Fibroblast of skin of left biceps (primary cell): ENCODE data around the gene GMNN.
"Not testable (repeated sequence)": the region's sequence is repeated elsewhere in the genome, so short reads cannot be mapped to it uniquely, and the experiment has no call there.

Experiments used
- DNase-seq, 2 experiments: peaks; one replicate each; pipeline ENCODE4 v3.0.0-alpha.2; 2013; ENCODE audit warnings: low read depth in 2 of 2

Gene GMNN

DNA sequence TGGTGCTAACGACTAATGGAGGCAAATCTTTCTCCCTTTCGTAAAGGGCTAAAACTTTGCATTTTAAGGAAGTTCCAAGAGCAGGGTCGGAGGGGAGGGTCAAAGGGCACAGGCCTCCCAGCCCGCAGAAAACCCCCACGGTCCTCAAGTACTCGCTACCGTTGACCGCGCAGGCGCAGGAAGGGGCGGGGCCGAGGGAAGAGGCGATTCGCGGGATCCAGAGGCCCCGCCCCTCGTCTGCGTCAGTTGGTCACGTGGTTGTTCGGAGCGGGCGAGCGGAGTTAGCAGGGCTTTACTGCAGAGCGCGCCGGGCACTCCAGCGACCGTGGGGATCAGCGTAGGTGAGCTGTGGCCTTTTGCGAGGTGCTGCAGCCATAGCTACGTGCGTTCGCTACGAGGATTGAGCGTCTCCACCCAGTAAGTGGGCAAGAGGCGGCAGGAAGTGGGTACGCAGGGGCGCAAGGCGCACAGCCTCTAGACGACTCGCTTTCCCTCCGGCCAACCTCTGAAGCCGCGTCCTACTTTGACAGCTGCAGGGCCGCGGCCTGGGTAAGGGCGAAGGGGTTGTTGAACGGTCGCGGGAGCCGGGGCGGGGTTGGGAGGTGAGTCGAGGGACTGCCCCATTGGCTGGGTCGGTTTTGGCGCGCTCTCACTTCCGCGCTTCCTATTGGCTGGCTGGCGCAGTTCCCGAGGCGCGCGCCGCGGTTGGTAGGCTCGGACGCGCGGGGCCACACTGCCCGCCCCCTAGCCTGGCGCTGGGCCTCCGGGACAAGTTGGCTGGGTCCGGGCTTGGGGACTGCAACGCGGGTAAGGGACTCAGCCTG is at the start of gene GMNN:
GMNN (plus strand) TSS at position 242 of the 824 bp plus-strand sequence. CDS start 2,310 bp downstream, outside the sequence.
- peak; percentile 80 to 82 for DNase-seq

DNA sequence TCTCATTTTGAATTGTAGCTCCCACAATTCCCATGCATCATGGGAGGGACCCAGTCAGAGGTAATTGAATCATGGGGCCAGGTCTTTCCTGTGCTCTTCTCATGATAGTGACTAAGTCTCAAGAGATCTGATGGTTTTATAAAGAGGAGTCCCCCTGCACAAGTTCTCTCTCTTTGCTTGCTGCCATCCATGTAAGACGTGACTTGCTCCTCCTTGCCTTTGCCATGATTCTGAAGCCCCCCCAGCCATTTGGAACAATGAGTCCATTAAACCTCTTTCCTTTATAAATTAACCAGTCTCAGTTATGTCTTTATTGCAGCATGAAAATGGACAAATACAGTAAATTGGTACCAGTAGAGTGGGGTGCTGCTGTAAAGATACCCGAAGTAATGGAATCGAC is 44.1 kb upstream of the GMNN start:
- not testable (repeated sequence) for DNase-seq

DNA sequence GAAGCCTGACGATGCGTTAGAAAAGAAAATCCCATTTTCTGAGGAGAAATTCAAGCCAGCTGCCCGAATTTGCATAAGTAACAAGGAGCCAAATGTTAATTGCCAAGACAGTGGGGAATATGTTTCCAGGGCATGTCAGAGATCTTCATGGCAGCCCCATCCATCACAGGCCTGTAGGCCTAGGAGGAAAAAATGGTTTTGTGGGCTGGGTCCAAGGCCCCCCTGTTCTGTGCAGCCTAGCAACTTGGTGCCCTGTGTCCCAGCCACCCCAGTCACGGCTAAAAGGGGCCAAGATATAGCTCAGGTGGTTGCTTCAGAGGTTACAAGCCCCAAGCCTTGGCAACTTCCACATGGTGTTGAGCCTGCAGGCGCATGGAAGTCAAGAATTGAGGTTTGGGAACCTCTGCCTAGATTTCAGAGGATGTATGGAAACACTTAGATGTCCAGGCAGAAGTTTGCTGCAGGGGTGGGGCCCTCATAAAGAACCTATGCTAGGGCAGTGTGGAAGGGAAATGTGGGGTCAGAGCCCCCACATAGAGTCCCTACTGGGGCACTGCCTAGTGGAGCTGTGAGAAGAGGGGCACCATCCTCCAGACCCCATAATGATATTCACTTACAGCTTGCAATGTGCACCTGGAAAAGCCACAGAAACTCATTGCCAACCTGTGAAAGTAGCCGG is 43.1 kb upstream of the GMNN start:
- not testable (repeated sequence) for DNase-seq

DNA sequence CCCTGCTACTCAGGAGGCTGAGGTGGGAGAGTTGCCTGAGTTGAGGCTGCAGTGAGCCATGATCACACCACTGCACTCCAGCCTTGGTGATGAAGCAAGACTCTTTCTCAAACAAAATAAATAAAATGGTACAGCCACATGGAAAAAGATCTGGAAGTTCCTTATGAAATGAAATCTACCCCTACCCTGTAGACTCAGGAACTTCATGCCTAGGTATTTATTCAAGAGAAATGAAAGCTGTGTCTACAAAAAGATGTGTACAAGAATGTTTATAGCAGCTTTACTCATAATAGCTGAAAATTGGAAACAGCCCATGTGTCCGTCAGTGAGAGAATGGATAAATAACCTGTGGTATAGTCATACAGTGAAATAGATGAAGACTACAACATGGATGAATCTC is 40.6 kb upstream of the GMNN start:
- DNase-seq, result no peak

DNA sequence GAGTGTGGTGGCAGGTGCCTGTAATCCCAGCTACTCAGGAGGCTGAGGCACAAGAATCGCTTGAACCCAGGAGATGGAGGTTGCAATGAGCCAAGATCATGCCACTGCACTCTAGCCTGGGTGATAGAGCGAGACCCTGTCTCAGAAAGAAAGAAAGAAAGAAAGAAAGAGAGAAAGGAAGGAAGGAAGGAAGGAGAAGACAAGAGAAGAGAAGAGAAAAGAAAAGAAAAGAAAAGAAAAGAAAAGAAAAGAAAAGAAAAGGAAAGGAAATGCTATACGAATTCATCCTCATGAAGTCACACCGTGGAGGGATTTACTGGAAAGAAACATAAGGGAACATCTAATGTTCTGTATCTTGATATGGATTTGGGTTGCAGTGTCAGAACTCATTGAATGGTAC is 40.0 kb upstream of the GMNN start:
- not testable (repeated sequence) for DNase-seq

DNA sequence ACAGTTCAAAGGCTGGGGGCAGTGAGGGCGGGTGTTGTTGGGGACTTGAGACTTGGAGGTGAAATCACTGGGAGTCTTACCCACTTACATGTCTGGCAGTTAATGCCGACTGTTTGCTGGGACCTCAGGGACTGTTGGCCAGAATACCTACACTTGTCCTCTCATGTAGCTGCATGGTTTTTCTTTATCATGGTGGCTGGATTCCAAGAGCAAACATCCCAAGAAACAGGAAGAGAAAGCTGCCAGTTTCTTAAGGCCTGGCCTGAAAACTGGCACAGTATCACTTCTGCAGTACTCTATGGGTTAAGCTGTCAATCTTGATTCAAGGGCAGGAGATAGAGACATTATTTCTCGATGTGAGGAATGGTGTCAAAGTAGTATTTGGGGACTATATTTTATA is 36.0 kb upstream of the GMNN start:
- no peak for DNase-seq

DNA sequence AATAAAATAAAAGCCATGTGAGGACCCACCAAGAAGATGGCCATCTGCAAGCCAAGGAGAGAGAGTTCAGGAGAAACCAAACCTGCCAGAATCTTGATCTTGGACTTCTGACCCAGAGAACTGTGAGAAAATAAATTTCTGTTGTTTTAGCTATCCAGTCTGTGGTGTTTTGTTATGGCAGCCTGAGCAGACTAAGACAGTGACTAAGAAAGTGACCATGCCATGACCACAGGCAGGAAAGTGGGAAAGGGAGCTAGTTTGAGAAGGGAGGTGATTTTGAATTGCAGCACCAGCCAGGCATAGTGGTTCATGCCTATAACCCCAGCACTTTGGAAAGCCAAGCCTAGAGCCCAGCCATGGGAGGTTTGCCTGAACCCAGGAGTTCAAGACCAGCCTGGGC is 33.9 kb upstream of the GMNN start:
- no peak for DNase-seq

DNA sequence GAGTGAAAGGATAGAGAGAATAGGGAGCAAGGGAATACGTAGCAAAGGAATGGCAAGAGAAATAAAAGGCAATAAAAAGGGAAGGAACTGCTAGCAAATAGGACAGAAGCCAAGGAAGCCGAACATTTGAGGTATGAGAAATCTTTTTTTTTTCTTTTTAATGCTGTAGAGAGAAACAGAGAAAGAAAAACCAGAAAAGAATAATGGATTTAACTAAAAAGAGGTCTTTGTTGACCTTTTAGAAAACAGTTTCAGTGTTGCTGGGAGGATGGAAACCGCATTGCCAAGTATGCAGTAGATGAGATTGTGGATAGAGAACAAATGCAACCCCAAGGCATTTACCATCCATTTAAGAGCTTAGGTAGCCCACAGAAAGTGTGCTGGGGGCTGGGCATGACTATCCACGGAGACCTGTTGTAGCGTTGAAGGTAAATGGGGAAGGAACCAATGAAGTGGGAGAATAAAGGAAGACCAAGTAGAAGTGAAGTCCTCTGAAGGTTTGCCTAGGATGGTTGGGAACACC is 32.5 kb upstream of the GMNN start:
- DNase-seq, result no peak

DNA sequence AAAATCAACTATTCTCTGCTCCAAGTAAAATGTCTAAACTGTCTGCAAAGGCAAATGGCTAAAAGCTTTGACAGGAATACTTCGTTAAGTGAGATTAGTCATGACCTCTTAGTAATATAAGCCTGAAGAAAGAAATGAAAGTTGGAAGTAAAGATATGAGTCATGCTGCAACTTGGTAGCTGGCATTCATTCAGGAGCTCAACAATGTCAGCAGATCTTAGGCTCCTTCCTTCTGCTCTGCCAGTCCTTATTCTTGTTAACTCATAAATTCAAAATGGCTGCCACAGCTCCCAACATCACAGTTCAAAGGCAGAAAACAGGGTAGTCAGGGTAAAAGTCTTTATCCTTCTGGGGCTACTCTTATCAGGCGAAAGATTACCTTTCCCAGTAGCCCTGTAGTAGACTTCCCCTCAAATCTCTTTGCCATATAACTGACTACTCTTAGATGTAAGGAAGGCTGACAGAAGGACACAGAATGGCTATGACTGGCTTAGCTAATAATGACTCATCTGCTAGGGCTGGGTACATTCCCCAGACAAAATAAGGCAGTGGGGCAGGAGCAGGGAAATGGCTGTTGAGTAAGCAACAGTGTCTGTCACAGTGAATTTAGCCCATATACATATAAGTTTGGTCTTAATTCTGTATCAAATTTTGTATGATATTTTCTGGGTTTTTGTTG is 31.3 kb upstream of the GMNN start:
- peak; percentile 89 to 90 for DNase-seq

DNA sequence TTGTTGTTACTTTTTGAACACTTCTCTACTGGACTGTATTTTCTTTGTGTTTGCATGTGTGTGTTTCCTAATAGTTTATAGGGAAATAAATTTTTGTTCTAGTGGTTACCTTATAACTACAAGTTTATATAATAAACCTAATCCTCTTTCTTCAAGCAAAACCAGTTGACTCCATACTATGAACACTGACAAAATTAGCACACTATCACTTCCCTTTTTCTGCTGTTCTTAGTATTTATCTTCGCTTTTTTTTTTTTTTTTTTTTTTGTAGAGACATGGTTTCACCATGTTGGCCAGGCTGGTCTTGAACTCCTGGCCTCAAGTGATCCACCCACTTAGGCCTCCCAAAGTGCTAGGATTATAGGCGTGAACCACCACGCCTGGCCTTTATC is 30.8 kb upstream of the GMNN start:
- no peak for DNase-seq

DNA sequence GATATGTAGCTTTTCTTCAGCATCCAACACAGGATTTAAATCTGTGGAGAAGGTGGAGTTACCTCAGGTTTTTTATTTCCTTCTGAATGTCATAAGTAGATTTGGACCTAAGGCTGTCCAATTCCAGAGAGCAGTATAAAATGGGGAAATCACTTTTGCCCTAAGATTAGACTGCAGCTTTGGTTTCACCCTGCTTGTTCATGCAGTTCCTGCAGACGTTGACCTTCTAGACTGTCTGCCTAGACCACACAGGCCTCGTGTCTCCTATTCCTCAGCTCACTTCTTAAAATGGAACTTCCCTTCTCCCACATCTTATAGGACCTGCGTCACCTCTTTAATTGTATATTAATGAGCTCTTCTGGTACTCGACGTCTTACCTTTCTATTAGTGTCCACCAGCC is 29.8 kb upstream of the GMNN start:
- no peak for DNase-seq

DNA sequence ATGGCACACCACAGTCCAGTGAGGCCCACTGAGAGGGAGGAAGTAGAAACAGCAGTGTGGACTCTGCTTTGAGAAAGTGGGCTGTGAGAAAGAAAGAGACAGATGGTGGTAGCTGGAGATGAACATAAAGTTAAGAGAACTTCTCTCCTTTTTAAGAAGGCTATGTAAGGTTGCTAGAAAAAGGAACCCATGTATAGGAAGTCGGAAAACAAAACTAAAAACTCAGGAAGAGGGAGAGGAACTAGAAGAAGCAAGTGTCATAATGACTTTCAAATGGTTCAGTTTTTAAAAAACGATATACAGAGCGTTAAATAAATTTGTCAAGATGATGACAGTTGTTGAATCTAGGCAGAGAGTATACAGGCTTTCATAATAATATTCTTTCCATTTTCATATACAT is 25.4 kb upstream of the GMNN start:
- DNase-seq, result no peak

DNA sequence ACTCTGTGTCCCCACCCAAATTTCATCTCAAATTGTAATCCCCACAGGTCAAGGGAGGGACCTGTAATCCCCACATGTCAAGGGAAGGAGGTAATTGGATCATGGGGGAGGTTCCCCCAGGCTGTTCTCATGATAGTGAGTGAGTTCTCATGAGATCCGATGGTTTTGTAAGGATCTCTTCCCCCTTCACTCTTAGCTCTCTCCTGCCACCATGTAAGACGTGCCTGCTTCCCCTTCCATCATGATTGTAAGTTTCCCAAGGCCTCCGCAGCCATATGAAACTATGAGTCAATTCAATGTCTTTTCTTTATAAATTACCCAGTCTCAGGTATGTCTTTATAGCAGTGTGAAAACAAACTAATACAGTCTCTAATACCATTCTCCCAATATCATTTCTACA is 23.9 kb upstream of the GMNN start:
- not testable (repeated sequence) for DNase-seq

DNA sequence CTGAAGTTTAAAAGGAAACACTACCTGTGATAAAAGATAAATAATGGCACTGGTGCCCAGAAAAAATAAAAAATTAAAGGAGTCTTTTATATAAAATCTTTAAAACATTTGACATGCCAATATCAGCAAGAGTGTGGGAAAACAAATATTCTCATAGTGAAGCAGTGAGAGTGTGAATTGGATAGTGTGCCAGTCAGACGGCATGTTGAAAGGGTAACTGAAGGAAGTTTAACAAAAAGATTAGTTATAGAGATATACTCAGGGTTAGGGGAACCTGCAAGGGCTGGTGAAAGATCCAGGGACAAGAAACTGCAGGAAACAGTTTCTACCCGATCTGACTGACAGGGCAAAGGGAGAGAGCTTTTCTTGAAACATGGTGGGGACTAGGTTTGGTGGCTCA is 22.2 kb upstream of the GMNN start:
- DNase-seq, result no peak

DNA sequence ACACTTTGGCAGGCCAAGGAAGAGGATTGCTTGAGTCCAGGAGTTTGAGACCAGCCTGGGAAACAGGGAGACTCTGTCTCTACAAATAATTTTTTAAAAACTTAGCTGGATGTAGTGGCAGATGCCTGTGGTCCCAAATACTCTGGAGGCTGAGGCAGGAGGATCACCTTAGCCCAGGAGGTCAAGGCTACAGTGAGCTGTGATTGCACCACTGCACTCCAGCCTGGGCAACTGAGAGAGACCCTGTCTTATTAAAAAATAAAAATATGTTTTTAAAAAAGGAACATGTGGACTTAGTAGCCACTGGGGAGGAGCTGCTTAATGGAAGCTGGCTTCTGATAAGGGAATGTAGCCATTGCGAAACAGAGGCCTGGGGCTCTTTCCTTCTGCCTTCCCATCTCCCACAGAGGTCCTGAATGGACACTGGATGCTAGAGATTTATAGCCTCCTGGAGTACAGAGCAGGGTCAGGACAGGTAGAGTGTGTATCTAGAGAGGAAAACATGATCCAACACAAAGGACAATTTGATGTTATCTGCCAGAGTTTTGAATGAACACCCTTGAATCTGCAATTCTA is 21.7 kb upstream of the GMNN start:
- DNase-seq, result no peak

DNA sequence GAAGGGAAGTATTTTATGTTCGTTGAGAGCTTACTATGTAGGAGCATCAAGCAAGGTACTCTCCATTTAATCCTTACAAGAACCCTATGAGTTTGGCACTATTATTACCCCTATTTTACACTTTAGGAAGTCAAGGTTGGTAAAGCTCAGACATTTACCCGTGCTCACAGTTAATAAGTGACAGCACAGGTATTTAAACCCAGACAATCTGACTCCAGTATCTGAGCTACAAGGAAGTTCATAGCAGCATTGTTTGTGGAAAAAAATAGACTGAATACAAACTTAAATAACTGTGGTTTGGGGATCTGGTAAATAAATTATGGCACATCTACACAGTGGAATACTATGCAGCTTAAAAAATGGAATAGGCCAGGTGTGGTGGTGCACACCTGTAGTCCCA is 21.2 kb upstream of the GMNN start:
- no peak for DNase-seq

DNA sequence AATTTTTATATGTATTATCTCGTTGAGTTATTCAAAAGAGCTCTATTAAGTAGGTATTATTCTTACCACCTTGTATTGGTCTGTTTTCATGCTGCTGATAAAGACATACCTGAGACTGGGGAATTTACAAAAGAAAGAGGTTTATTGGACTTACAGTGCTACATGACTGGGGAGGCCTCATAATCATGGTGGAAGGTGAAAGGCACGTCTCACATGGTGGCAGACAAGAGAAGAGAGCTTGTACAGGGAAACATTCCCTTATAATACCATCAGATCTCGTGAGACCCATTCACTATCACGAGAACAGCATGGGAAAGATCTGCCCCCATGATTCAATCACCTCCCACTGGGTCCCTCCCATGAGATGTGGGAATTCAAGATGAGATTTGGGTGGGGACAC is 20.4 kb upstream of the GMNN start:
- not testable (repeated sequence) for DNase-seq

DNA sequence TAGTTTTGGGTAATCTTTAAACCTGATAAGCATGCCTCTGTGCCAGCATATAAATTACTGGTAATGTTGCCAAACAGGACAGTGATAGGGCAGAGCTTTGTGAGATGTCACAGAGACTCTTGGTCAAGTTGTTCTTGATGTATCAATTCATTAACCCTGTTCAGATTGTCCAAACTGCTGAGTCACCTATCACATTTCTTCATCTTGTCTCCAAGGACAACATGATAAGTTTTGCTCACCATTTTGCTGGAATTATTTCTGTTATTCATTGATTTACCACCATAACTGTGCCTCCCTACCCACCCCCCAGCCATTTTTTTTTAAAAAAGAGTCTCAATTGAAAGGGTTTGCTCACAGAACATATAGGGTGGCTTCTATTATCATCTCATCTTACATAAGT is 19.5 kb upstream of the GMNN start:
- no peak for DNase-seq

DNA sequence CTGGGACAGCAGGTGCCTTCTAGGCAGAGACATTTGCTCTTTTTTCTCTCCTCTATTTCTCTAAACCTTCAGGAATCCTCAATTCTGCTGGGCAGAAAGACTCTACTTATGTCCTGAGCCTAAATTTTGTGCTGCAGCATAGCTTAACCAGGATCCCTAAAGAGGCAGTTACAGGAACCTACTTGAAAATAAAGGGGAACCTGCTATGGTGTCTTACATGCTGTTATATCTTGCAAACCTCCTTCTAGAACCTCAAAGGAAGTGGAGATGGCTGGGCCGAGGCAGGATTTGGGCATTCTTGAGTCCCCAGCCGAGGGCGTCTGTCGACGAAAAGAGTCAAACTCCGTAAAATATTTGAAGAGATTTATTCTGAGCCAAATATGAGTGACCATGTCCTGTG is 17.1 kb upstream of the GMNN start:
- no peak for DNase-seq

DNA sequence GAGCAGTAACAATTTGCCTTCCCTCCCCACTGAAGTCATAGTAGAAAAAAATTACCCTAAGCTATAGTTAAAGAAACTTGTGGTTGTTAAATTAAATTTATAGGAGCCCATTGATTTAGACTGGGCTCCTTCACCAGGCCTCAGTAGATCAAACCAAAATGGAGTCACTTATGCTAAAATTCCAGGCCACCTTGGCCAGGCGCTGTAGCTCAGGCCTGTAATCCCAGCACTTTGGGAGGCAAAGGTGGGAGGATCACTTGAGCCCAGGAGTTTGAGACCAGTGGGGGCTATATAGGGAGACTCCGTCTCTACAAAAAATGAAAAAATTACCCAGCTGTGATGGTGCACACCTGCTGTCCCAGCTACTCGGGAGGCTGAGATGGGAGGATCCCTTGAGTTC is 15.0 kb upstream of the GMNN start:
- DNase-seq, result no peak

DNA sequence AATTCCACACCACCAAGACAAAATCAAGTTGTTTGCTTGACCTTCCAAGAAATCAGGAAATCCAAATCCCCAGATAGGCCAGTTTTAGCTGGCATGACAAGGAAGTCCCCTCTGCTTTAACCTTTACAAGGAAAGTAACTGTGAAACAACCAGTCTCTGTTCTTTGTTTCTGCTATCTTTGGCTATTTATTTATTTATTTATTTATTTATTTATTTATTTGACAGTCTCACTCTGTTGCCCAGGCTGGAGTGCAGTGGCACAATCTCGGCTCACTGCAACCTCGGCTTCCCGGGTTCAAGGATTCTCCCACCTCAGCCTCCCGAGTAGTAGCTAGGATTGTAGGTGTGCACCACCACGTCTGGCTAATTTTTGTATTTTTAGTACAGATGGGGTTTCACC is 14.5 kb upstream of the GMNN start:
- DNase-seq, result no peak

DNA sequence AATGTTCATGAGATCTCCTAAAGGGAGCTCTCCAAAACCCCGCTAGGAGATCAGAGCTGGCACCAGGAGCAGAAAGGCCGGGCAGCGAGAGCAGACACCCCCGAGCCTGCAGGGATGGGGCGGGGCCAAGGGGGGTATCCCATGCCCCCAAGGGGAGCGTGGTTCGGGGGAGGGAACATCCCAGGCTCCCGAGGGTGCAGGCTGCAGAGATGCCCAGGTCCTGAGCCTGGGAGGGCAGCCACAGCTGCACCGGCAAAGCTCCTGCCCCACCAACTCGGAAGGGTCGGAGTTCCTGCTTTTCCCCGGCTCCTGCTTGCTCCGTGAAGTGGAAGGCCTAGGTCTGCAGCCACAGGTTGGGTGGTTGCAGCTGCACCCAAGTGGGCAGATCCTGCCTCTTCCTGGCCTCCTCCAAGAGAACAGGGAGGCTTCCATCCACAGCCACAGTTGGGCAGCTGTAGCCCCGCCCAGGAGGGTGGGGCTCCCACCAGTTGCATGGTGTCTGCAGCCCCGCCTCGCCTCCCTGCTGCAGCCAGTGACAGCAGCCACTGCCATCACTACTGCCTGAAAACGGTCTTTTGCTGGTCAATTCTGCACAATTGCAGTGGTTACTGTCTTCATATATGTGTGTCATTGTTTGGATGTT is 13.4 kb upstream of the GMNN start:
- DNase-seq, result no peak
